K562 (cell line): Measurements from ENCODE around the gene SLC1A2. TPM values are rescaled to one million over a fixed set of nuclear protein-coding genes. Genes with fewer than 3 reads are reported as not detected.
"Not testable (repeated sequence)": the region's sequence is repeated elsewhere in the genome, so short reads cannot be mapped to it uniquely, and the experiment has no call there.

Source experiments
- ATAC-seq: fragments of 200-7000 bp; cut with Tn5 transposase; 3 replicates; pipeline ENCODE4 v1.9.1; 2020; ENCODE audit warnings: moderate library complexity
- BruUV-seq: library from RNA; stranded (reverse); fragments of 400-500 nt; replicated peaks from 2 replicates; lab custom pipeline; 2021; lab: Mats Ljungman, UMichigan
- CTCF ChIA-PET: fragments of 300-600 bp; formaldehyde crosslinking; extraction: SDS; loops from one replicate; lab custom pipeline; 2021; ENCODE audit warnings: low intra/inter-chr PET ratio; lab: Yijun Ruan, JAX
- POLR2A ChIA-PET: fragments of 300-600, 350-650 bp; sonication (Branson Sonifier 250); formaldehyde crosslinking; extraction: SDS; loops from one replicate; lab custom pipeline; 2021; ENCODE audit warnings: antibody characterized with exemption, inconsistent platforms; lab: Yijun Ruan, JAX
- DNase-seq, 4 experiments: peaks; one replicate each; pipeline versions ENCODE4 v3.0.0 to v3.0.0-alpha.2; 2011 to 2018; ENCODE audit warnings: low spot score in 3 of 4, mixed read lengths in 3 of 4; ENCODE audit errors: extremely low read depth in 1 of 4
- FAIRE-seq: peaks from 2 replicates; lab custom pipeline; 2011; peaks lifted over from hg19 to GRCh38; lab: Jason Lieb, UNC
- H2AFZ ChIP-seq: 2 replicates; pipeline ENCODE4 v1.6.0; 2011; ENCODE audit warnings: low read depth, low read length, control low read depth, inconsistent platforms
- H3K27ac ChIP-seq: fragments of 200-600 bp; 3 replicates; pipeline ENCODE4 v1.8.0; 2011; ENCODE audit warnings: low read depth, mild to moderate bottlenecking, control low read depth, inconsistent platforms, low read length, moderate library complexity, mixed read lengths; ENCODE audit errors: extremely low read depth
- H3K27me3 ChIP-seq, 2 experiments: fragments of 300-600 bp in 1 of 2; 2 replicates in 1 of 2; 3 replicates in 1 of 2; pipeline versions ENCODE4 v1.6.0 to v1.8.0; 2011; ENCODE audit warnings: inconsistent platforms in 2 of 2, low read length in 2 of 2, mild to moderate bottlenecking in 1 of 2, mixed read lengths in 1 of 2, moderate library complexity in 1 of 2; ENCODE audit not compliant: control insufficient read depth in 2 of 2, insufficient read depth in 2 of 2
- H3K36me3 ChIP-seq: fragments of 300-600 bp; 3 replicates; pipeline ENCODE4 v1.8.0; 2011; ENCODE audit warnings: mild to moderate bottlenecking, low read length, inconsistent platforms; ENCODE audit not compliant: control insufficient read depth, insufficient read depth
- H3K4me1 ChIP-seq, 2 experiments: fragments of 200-600 bp in 1 of 2; replicated peaks in 1 of 2; 2 replicates in 1 of 2; 3 replicates in 1 of 2; pipeline versions ENCODE4 v1.5.1 to v1.8.0; 2011; ENCODE audit warnings: inconsistent platforms in 2 of 2, low read length in 2 of 2, mild to moderate bottlenecking in 1 of 2, mixed read lengths in 1 of 2, moderate library complexity in 1 of 2; ENCODE audit not compliant: control insufficient read depth in 2 of 2, insufficient read depth in 2 of 2
- H3K4me2 ChIP-seq: 2 replicates; pipeline ENCODE4 v1.6.1; 2011; ENCODE audit warnings: low read length, control low read depth, inconsistent platforms, mixed read lengths; ENCODE audit not compliant: insufficient read depth
- H3K4me3 ChIP-seq: fragments of 200-600 bp; sonication (generic), shearing (Covaris generic); 2 replicates; pipeline ENCODE4 v1.5.1; 2016; ENCODE audit warnings: control low read depth, inconsistent platforms
- H3K79me2 ChIP-seq: fragments of 200-600 bp; 3 replicates; pipeline ENCODE4 v1.8.0; 2011; ENCODE audit warnings: low read length, inconsistent platforms; ENCODE audit not compliant: control insufficient read depth, insufficient read depth
- H3K9ac ChIP-seq, 2 experiments: 2 replicates each; pipeline versions ENCODE4 v1.6.0 to v1.6.1; 2011; ENCODE audit warnings: low read depth in 2 of 2, low read length in 2 of 2, control low read depth in 1 of 2, inconsistent platforms in 1 of 2, mild to moderate bottlenecking in 1 of 2, mixed read lengths in 1 of 2; ENCODE audit not compliant: insufficient read depth in 1 of 2
- H3K9me1 ChIP-seq: one replicate; pipeline ENCODE4 v1.6.0; 2011; ENCODE audit warnings: inconsistent platforms, mild to moderate bottlenecking, low read length, moderate library complexity; ENCODE audit not compliant: control insufficient read depth, insufficient read depth
- H3K9me3 ChIP-seq: replicated peaks from 2 replicates; pipeline ENCODE4 v1.5.1; 2011; ENCODE audit warnings: low read depth, low read length, inconsistent platforms; ENCODE audit not compliant: control insufficient read depth, insufficient read depth
- H4K20me1 ChIP-seq: replicated peaks from 2 replicates; pipeline ENCODE4 v1.6.1; 2011; ENCODE audit warnings: low read length, inconsistent platforms, mixed read lengths; ENCODE audit not compliant: control insufficient read depth, insufficient read depth
- CEBPG ChIP-seq, 3 experiments: fragments of 200-800 bp in 1 of 3; sonication (Bioruptor generic) in 1 of 3; sonication (generic) in 1 of 3; formaldehyde crosslinking in 1 of 3; IDR thresholded peaks in 2 of 3; conservative IDR thresholded peaks in 1 of 3; 2 replicates each; pipeline versions ENCODE4 v1.6.1 to v1.8.0; 2016 to 2022; ENCODE audit warnings: missing compliant biosample characterization in 2 of 3, missing genetic modification characterization in 2 of 3, mild to moderate bottlenecking in 1 of 3, missing genetic modification reagents in 1 of 3
- WGBS: fragments of 100-300 bp; shearing (Covaris generic); methylation state at CpG from one replicate; pipeline ENCODE4 v1.1.6; 2016; ENCODE audit warnings: low coverage, mixed read lengths; ENCODE audit not compliant: insufficient coverage; ENCODE audit errors: missing lambda C conversion rate; 5-methylcytosine and 5-hydroxymethylcytosine counted together
- in situ Hi-C: fragments of 300-500 bp; cut with MboI; formaldehyde crosslinking; loops from 4 replicates; pipeline ENCODE4 v1.15.0; 2018; ENCODE audit warnings: inconsistent platforms, mixed read lengths
- intact Hi-C: fragments of 100-400 bp; cut with micrococcal nuclease; formaldehyde crosslinking; loops from 2 replicates; pipeline ENCODE4 v1.14.2; 2022
- polyA plus RNA-seq, 8 experiments: library from polyadenylated mRNA; depleted of rRNA in 4 of 8; stranded (reverse) in 5 of 8; unstranded in 3 of 8; fragments of >200 nt; fragmentation: Nextera tagmentation in 2 of 8; fragmentation: Illumina TruSeq in 1 of 8; extraction: Ambion mirVana in 2 of 8; extraction: Trizol in 1 of 8; gene quantifications; 2 replicates each; pipeline versions ENCODE4 v1.2.1 to v1.2.3, GENCODE V29; 2011 to 2014; ENCODE audit warnings: inconsistent platforms in 1 of 8, missing spikeins in 1 of 8
- total RNA-seq, 7 experiments: library from RNA; depleted of rRNA in 6 of 7; stranded (reverse); fragments of >200 nt in 6 of 7; fragmentation: Illumina TruSeq in 2 of 7; extraction: Trizol in 2 of 7; gene quantifications; 2 replicates each; pipeline versions ENCODE4 v1.2.1 to v1.2.3, GENCODE V29; 2011 to 2021; ENCODE audit warnings: low replicate concordance in 1 of 7
- TF ChIP-seq, protein P1 (sequence below), 2 experiments: fragments of 450-650 bp in 1 of 2; sonication (generic) in 1 of 2; formaldehyde crosslinking in 1 of 2; IDR thresholded peaks in 1 of 2; conservative IDR thresholded peaks in 1 of 2; 2 replicates each; pipeline versions ENCODE4 v1.6.1 to v1.8.1; 2016 to 2023; ENCODE audit warnings: mild to moderate bottlenecking in 2 of 2, moderate library complexity in 2 of 2, inconsistent platforms in 1 of 2, missing genetic modification reagents in 1 of 2

Gene SLC1A2
- total and polyA plus RNA-seq, 9 of the 15 experiments (the other 6 are each of a cell fraction or from before 2014, with no cell fraction given), result 0.03 to 0.07 (median 0.04) TPM; not detected in 5

DNA sequence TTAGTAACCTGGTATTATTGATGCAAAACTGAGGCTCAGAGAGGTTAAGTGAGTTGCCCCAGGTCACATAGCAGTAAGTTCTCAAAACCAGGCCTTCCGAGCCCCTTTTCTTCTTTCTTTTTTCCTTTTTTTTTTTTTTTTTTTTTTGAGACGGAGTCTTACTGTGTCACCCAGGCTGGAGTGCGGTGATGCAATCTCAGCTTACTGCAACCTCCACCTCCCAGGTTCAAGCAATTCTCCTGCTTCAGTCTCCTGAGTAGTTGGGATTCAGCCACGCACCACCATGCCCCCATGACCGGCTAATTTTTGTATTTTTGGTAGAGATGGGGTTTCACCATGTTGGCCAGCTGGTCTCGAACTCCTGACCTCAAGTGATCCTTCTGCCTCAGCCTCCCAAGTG, 192.6 kb downstream of the SLC1A2 start:
- H3K36me3 ChIP-seq; H3K9me1 ChIP-seq; BruUV-seq; CTCF ChIA-PET; H3K9me3 ChIP-seq; DNase-seq; H3K79me2 ChIP-seq; H4K20me1 ChIP-seq; H3K4me2 ChIP-seq; H3K4me3 ChIP-seq; FAIRE-seq; ATAC-seq; H3K4me1 ChIP-seq; H3K27ac ChIP-seq; H3K27me3 ChIP-seq; H3K9ac ChIP-seq; H2AFZ ChIP-seq; intact Hi-C loops; TF ChIP-seq CEBPG (CRISPR knock-in tag; IDR thresholded peaks at IDR 0.05): not testable (repeated sequence)
- 0% methylated on average over 4 of the region's 6 CpGs for WGBS
- in situ Hi-C loops, result loop anchor here (25.0 kb wide), 1 partner anchor 289 kb away; no protein-coding TSS in a partner anchor
- TF ChIP-seq CEBPG (tag; conservative IDR thresholded peaks at IDR 0.05 in 1 of 2, IDR thresholded peaks at IDR 0.05 in 1 of 2), result peak; percentile 32 to 56; a peak in 3 of 4 replicates
- TF ChIP-seq, protein P1, sequence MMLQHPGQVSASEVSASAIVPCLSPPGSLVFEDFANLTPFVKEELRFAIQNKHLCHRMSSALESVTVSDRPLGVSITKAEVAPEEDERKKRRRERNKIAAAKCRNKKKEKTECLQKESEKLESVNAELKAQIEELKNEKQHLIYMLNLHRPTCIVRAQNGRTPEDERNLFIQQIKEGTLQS (IDR thresholded peaks at IDR 0.05), result peak; percentile 23
- TF ChIP-seq, protein P1 (CRISPR knock-in tag; conservative IDR thresholded peaks at IDR 0.05), result not testable (repeated sequence)
- POLR2A ChIA-PET, result interaction anchor here (1.0 kb wide), 1 partner anchor 19 kb away, joined by 4 read pairs; no protein-coding TSS in a partner anchor
